Naive thymus-derived CD4-positive, alpha-beta T cell (primary cell): ENCODE measurements around the gene FAS. TPM values are rescaled to one million over a fixed set of nuclear protein-coding genes. Genes with fewer than 3 reads are reported as not detected.

Source experiments
- ATAC-seq: fragments of 150-1000 bp; cut with Tn5 transposase; 2 replicates; pipeline ENCODE4 v1.10.0; 2021; ENCODE audit warnings: mild to moderate bottlenecking, moderate library complexity
- CTCF ChIA-PET: fragments of 350-600 bp; sonication (Branson Sonifier 250); formaldehyde crosslinking; loops from one replicate; lab custom pipeline; 2021; ENCODE audit warnings: antibody characterized with exemption; lab: Charles Lee
- POLR2A ChIA-PET: fragments of 350-600 bp; sonication (Branson Sonifier 250); formaldehyde crosslinking; loops from one replicate; lab custom pipeline; 2021; ENCODE audit warnings: antibody characterized with exemption, inconsistent platforms; lab: Charles Lee
- DNase-seq, 9 donors: peaks; one replicate each; pipeline versions ENCODE4 v3.0.0 to v3.0.0-alpha.2; 2020 to 2022; ENCODE audit warnings: mixed read lengths in 1 of 9
- H3K27ac ChIP-seq: one replicate; pipeline ENCODE4 v1.7.0; 2013; ENCODE audit warnings: mild to moderate bottlenecking, low read depth, low read length, moderate library complexity
- H3K27me3 ChIP-seq, 2 donors: one replicate each; pipeline ENCODE4 v1.7.0; 2013; ENCODE audit warnings: low read length in 2 of 2, mild to moderate bottlenecking in 2 of 2, moderate library complexity in 2 of 2; ENCODE audit not compliant: control insufficient read depth in 2 of 2, insufficient read depth in 2 of 2
- H3K36me3 ChIP-seq, 3 experiments: 1 replicate in 2 of 3; 2 replicates in 1 of 3; pipeline ENCODE4 v1.7.0; 2013; ENCODE audit warnings: low read length in 3 of 3, mild to moderate bottlenecking in 3 of 3, moderate library complexity in 1 of 3; ENCODE audit not compliant: insufficient read depth in 3 of 3, control insufficient read depth in 2 of 3
- H3K4me1 ChIP-seq, 2 donors: one replicate each; pipeline ENCODE4 v1.7.0; 2013; ENCODE audit warnings: low read length in 2 of 2, mild to moderate bottlenecking in 2 of 2, moderate library complexity in 1 of 2; ENCODE audit not compliant: control insufficient read depth in 2 of 2, insufficient read depth in 2 of 2
- H3K4me3 ChIP-seq: 2 replicates; pipeline ENCODE4 v1.7.0; 2013; ENCODE audit warnings: mild to moderate bottlenecking, low read length
- H3K9me3 ChIP-seq, 3 experiments: 1 replicate in 2 of 3; 2 replicates in 1 of 3; pipeline ENCODE4 v1.7.0; 2013; ENCODE audit warnings: low read length in 3 of 3; ENCODE audit not compliant: control insufficient read depth in 2 of 3
- H3K27ac Mint-ChIP-seq, 9 donors: one replicate each; pipeline ENCODE4 v1.8.0; 2020 to 2022; ENCODE audit warnings: mixed read lengths in 9 of 9, mild to moderate bottlenecking in 8 of 9, moderate library complexity in 5 of 9, inconsistent platforms in 2 of 9
- H3K27me3 Mint-ChIP-seq, 5 donors: one replicate each; pipeline ENCODE4 v1.8.0; 2021 to 2022; ENCODE audit warnings: mixed read lengths in 5 of 5, mild to moderate bottlenecking in 1 of 5
- H3K36me3 Mint-ChIP-seq, 5 donors: one replicate each; pipeline ENCODE4 v1.8.0; 2020 to 2022; ENCODE audit warnings: mixed read lengths in 5 of 5, mild to moderate bottlenecking in 3 of 5, inconsistent platforms in 1 of 5
- H3K4me1 Mint-ChIP-seq, 7 donors: one replicate each; pipeline ENCODE4 v1.8.0; 2020 to 2022; ENCODE audit warnings: mixed read lengths in 7 of 7, mild to moderate bottlenecking in 3 of 7, inconsistent platforms in 1 of 7
- H3K4me3 Mint-ChIP-seq, 10 donors: one replicate each; pipeline ENCODE4 v1.8.0; 2020 to 2022; ENCODE audit warnings: mild to moderate bottlenecking in 10 of 10, mixed read lengths in 10 of 10, moderate library complexity in 6 of 10, inconsistent platforms in 2 of 10
- H3K9me3 Mint-ChIP-seq, 11 donors: one replicate each; pipeline ENCODE4 v1.8.0; 2020 to 2022; ENCODE audit warnings: mixed read lengths in 11 of 11, mild to moderate bottlenecking in 4 of 11, inconsistent platforms in 1 of 11, moderate library complexity in 1 of 11
- intact Hi-C, 2 donors: fragments of 100-400 bp; cut with micrococcal nuclease; formaldehyde crosslinking; loops; one replicate each; pipeline ENCODE4 v1.15.1; 2023
- polyA plus RNA-seq, 2 donors: library from polyadenylated mRNA; unstranded; fragments of 300-500 nt; fragmentation: Illumina TruSeq; gene quantifications; one replicate each; pipeline ENCODE4 v1.2.3, GENCODE V29; 2021
- total RNA-seq, 6 experiments: library from RNA in 5 of 6; stranded (reverse) in 5 of 6; gene quantifications; 1 replicate in 5 of 6; 2 replicates in 1 of 6; pipeline ENCODE4 v1.2.3 and lab custom pipeline; 2021 to 2026

FAS gene
- total RNA-seq, result 10 to 100 TPM in 2 of 5 experiments, 1 to 10 TPM in 3; 5.6 to 67.4 (median 8.3) TPM
- polyA plus RNA-seq, result 1 to 10 TPM; 2.1 to 3.0 TPM
- 14.7 reads per million, percentile 44 among the genes with 10 or more reads in this experiment for total RNA-seq (lab: John Stamatoyannopoulos, UW)

DNA sequence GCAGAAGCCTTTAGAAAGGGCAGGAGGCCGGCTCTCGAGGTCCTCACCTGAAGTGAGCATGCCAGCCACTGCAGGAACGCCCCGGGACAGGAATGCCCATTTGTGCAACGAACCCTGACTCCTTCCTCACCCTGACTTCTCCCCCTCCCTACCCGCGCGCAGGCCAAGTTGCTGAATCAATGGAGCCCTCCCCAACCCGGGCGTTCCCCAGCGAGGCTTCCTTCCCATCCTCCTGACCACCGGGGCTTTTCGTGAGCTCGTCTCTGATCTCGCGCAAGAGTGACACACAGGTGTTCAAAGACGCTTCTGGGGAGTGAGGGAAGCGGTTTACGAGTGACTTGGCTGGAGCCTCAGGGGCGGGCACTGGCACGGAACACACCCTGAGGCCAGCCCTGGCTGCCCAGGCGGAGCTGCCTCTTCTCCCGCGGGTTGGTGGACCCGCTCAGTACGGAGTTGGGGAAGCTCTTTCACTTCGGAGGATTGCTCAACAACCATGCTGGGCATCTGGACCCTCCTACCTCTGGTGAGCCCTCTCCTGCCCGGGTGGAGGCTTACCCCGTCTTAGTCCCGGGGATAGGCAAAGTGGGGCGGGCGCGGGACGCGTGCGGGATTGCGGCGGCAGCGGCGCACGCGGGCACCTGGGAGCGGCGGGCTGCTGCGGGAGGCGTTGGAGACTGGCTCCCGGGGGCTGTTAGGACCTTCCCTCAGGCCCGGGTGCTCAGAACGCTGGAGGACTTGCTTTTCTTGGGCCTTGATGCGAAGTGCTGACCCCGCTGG is at the start of gene FAS:
FAS (plus strand) TSS at position 415 of the 777 bp plus-strand sequence; CDS start at position 494, 79 bp downstream.
- Histone ChIP-seq H3K27me3 (no peaks in the 10 kb centered on the region), H3K36me3 (peaks cover 0 to 8% (median 0%) of the 10 kb centered on the region in 3 experiments), H3K27ac (peak within 1 kb of the TSS; percentile 77), H3K9me3 (peaks cover 0 to 6% (median 0%) of the 10 kb centered on the region in 3 experiments), H3K4me3 (peak within 1 kb of the TSS; percentile 86), H3K4me1 (peaks cover 42 to 45% of the 10 kb centered on the region in 2 donors)
- ChIA-PET POLR2A (interaction anchor here (0.6 to 2.4 kb wide), 15 partner anchors 8 to 1171 kb away, joined by 3 to 8 read pairs (median 4); partner anchors contain the start of genes KIF20B, LIPA and STAMBPL1), CTCF (interaction anchor here (1.2 to 2.9 kb wide), 4 partner anchors 54 to 227 kb away, joined by 3 to 12 read pairs (median 4); no protein-coding TSS in a partner anchor)
- DNase-seq (peak; percentile 50 to 81 (median 61)), ATAC-seq (peak; percentile 86)
- Mint-ChIP-seq H3K4me3 (peak within 1 kb of the TSS; percentile 92 to 100 (median 96)), H3K27ac (peak within 1 kb of the TSS; percentile 91 to 96 (median 94)), H3K4me1 (peaks cover 41 to 83% (median 68%) of the 10 kb centered on the region in 7 donors), H3K36me3 (peaks cover 0 to 31% (median 0%) of the 10 kb centered on the region in 5 donors), H3K9me3 (peaks cover 0 to 12% (median 6%) of the 10 kb centered on the region in 11 donors), H3K27me3 (no peaks in the 10 kb centered on the region)
- intact Hi-C loops, result loop anchor here (1.0 to 10.0 kb wide), 20 partner anchors 11 to 1486 kb away; partner anchors contain the start of genes KLLN (in 2 of the 2), PTEN (in 2 of the 2), STAMBPL1 (in 2 of the 2) and ATAD1 (in 1 of the 2)

DNA sequence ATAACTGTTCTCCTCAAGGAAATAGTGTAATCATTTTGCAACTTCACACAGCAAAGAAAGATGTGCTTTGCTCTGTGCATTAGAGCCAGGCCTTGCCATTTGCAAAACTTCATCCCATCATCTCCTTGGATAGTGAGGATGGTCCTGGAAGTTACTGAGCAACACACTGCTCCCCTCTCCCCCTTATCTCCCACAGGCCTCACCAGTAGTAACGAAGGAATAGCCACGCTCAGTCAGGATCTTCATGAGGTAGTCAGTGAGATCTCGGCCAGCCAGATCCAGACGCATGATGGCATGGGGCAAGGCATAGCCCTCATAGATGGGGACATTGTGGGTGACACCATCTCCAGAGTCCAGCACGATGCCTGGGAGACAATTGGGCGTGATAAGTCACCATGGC is 49.6 kb upstream of the FAS start:
- H3K27me3 Mint-ChIP-seq, result no peaks in the 10 kb centered on the region
- intact Hi-C loops, result no loop called here
- Histone ChIP-seq H3K4me1 (no peaks in the 10 kb centered on the region), H3K9me3 (no peaks in the 10 kb centered on the region), H3K36me3 (peaks cover 0 to 8% (median 0%) of the 10 kb centered on the region in 3 experiments), H3K4me3 (no peak overlapping the region), H3K27me3 (no peaks in the 10 kb centered on the region), H3K27ac (no peak overlapping the region)
- DNase-seq (no peak), ATAC-seq (no peak)
- peaks cover 0 to 21% (median 8%) of the 10 kb centered on the region in 5 donors for H3K36me3 Mint-ChIP-seq
- CTCF ChIA-PET, result interaction anchor here (1.0 to 1.5 kb wide), 3 partner anchors 8 to 105 kb away, joined by 3 read pairs; no protein-coding TSS in a partner anchor
- no peaks in the 10 kb centered on the region for H3K9me3 Mint-ChIP-seq
- H3K27ac Mint-ChIP-seq, result peak overlapping the region in 2 of 9 donors; percentile 3 to 42
- POLR2A ChIA-PET, result no interaction called here
- H3K4me3 Mint-ChIP-seq, result no peak overlapping the region
- H3K4me1 Mint-ChIP-seq, result peaks cover 0 to 22% (median 7%) of the 10 kb centered on the region in 7 donors

DNA sequence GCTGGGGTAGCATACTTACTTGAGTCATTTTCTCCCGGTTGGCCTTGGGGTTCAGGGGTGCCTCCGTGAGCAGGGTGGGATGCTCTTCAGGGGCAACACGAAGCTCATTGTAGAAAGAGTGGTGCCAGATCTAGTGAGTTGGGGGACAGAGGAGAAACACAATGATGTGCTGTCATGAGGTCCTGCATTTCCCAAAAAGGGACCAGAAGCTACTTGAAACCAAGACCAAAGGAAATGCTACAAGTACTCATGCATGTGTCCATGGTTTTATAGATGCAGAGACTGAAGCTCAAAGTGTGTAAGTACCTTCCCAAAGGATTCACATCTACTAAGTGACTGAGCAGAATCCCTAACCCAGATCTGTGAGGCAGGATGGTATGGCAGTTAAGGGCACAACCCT is 46.8 kb upstream of the FAS start:
- Mint-ChIP-seq H3K27ac (no peak overlapping the region), H3K4me1 (peaks cover 0 to 19% (median 7%) of the 10 kb centered on the region in 7 donors), H3K27me3 (peaks cover 0 to 3% (median 0%) of the 10 kb centered on the region in 5 donors), H3K9me3 (no peaks in the 10 kb centered on the region), H3K36me3 (peaks cover 0 to 20% (median under 1%) of the 10 kb centered on the region in 5 donors), H3K4me3 (no peak overlapping the region)
- no peak overlapping the region for H3K27ac ChIP-seq
- H3K4me1 ChIP-seq, result no peaks in the 10 kb centered on the region
- intact Hi-C loops, result no loop called here
- H3K27me3 ChIP-seq, result no peaks in the 10 kb centered on the region
- no peak overlapping the region for H3K4me3 ChIP-seq
- POLR2A ChIA-PET, result no interaction called here
- peaks cover 0 to 8% (median 0%) of the 10 kb centered on the region in 3 experiments for H3K36me3 ChIP-seq
- CTCF ChIA-PET, result interaction anchor here (1.0 to 3.7 kb wide), 3 partner anchors 10 to 109 kb away, joined by 3 to 23 read pairs (median 5); no protein-coding TSS in a partner anchor
- DNase-seq (no peak), ATAC-seq (no peak)
- no peaks in the 10 kb centered on the region for H3K9me3 ChIP-seq

DNA sequence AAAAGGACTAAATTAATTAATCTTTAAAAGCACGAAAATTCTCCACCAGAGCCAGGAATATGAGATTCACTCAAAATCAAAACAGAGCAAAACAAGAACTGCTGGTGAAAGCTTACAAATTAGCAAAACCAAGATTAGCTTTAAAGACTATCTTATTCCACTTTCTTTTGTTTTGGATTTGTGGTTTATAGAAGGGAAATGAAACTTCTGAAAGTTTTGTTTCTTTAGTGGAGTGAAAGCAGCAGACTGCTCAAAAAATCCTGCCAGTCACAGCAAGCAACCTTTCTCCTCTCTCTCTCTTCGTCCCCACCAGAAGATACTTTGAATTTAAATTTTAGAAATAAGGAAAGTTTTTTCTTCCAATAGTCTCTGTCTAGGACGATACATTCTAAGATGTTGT is 45.8 kb upstream of the FAS start:
- Mint-ChIP-seq H3K27ac (peak overlapping the region in 1 of 9 donors; percentile 62), H3K4me1 (peaks cover 0 to 19% (median 7%) of the 10 kb centered on the region in 7 donors), H3K4me3 (no peak overlapping the region), H3K36me3 (peaks cover 0 to 17% (median 3%) of the 10 kb centered on the region in 5 donors), H3K27me3 (peaks cover 0 to 3% (median 0%) of the 10 kb centered on the region in 5 donors), H3K9me3 (no peaks in the 10 kb centered on the region)
- no peak overlapping the region for H3K27ac ChIP-seq
- ChIA-PET CTCF (interaction anchor here (1.1 to 3.7 kb wide), 2 partner anchors 11 to 85 kb away, joined by 3 to 23 read pairs; no protein-coding TSS in a partner anchor), POLR2A (interaction anchor here (0.8 kb wide), 1 partner anchor 307 kb away, joined by 3 read pairs; the partner anchor contains the start of gene LIPA)
- no peaks in the 10 kb centered on the region for H3K4me1 ChIP-seq
- intact Hi-C loops, result no loop called here
- H3K4me3 ChIP-seq, result no peak overlapping the region
- H3K9me3 ChIP-seq, result no peaks in the 10 kb centered on the region
- H3K27me3 ChIP-seq, result no peaks in the 10 kb centered on the region
- no peak for DNase-seq
- H3K36me3 ChIP-seq, result peaks cover 0 to 8% (median 0%) of the 10 kb centered on the region in 3 experiments
- no peak for ATAC-seq

DNA sequence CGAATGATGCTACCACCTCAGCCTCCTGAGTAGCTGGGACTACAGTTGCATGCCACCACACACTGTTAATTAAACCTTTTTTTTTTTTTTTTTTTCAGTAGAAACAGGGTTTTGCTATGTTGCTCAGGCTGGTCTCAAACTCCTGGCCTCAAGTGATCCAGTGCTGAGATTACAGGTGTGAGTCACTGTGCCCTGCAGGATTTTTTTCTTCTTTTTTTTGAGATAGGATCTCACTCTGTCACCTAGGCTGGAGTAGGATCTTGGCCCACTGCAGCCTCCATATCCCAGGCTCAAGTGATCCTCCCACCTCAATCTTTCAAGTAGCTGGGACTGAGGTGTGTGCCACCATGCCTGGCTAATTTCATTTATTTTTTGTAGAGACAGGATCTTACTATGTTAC is 44.4 kb upstream of the FAS start:
- Histone ChIP-seq H3K36me3 (no peaks in the 10 kb centered on the region), H3K4me3 (no peak overlapping the region), H3K9me3 (no peaks in the 10 kb centered on the region), H3K27me3 (no peaks in the 10 kb centered on the region), H3K27ac (no peak overlapping the region), H3K4me1 (no peaks in the 10 kb centered on the region)
- DNase-seq (no peak), ATAC-seq (no peak)
- peaks cover 0 to 3% (median 0%) of the 10 kb centered on the region in 5 donors for H3K27me3 Mint-ChIP-seq
- ChIA-PET CTCF (interaction anchor here (1.1 to 3.7 kb wide), 2 partner anchors 13 to 270 kb away, joined by 4 to 23 read pairs; no protein-coding TSS in a partner anchor), POLR2A (interaction anchor here (0.8 kb wide), 1 partner anchor 28 kb away, joined by 3 read pairs; no protein-coding TSS in a partner anchor)
- H3K4me3 Mint-ChIP-seq, result no peak overlapping the region
- no peaks in the 10 kb centered on the region for H3K9me3 Mint-ChIP-seq
- H3K36me3 Mint-ChIP-seq, result peaks cover 0 to 21% (median 3%) of the 10 kb centered on the region in 5 donors
- intact Hi-C loops, result no loop called here
- no peak overlapping the region for H3K27ac Mint-ChIP-seq
- peaks cover 0 to 19% (median 7%) of the 10 kb centered on the region in 7 donors for H3K4me1 Mint-ChIP-seq

DNA sequence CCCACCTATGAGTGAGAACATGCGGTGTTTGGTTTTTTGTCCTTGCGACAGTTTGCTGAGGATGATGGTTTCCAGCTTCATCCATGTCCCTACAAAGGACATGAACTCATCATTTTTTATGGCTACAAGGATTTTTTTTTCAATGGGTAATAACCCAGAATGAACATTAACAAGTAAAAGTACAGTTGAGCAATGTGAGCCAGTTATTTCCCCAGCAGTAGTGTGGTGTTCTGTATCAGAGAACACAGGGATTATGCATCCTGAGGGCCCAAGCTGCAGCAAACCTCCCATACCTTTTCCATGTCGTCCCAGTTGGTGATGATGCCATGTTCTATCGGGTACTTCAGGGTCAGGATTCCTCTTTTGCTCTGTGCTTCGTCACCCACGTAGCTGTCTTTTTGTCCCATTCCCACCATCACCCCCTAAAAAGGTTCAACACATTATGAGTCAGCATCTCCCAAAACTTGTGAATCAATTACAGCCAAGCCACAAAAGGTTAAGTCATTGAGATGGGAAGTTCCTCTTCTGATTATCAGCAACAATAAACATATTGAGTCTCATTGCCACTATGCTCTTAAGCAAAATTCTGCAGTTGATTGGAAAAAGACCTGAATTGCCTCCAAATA is 43.5 kb upstream of the FAS start:
- peaks cover 0 to 22% (median 5%) of the 10 kb centered on the region in 5 donors for H3K36me3 Mint-ChIP-seq
- no peaks in the 10 kb centered on the region for H3K27me3 ChIP-seq
- no peak overlapping the region for H3K27ac ChIP-seq
- intact Hi-C loops, result no loop called here
- H3K27me3 Mint-ChIP-seq, result peaks cover 0 to 3% (median 0%) of the 10 kb centered on the region in 5 donors
- H3K4me1 ChIP-seq, result no peaks in the 10 kb centered on the region
- no peaks in the 10 kb centered on the region for H3K9me3 Mint-ChIP-seq
- no peak overlapping the region for H3K27ac Mint-ChIP-seq
- POLR2A ChIA-PET, result no interaction called here
- no peak overlapping the region for H3K4me3 ChIP-seq
- no peaks in the 10 kb centered on the region for H3K36me3 ChIP-seq
- DNase-seq, result no peak
- H3K4me3 Mint-ChIP-seq, result no peak overlapping the region
- H3K4me1 Mint-ChIP-seq, result peaks cover 0 to 20% (median 5%) of the 10 kb centered on the region in 7 donors
- CTCF ChIA-PET, result interaction anchor here (2.5 kb wide), 1 partner anchor 13 kb away, joined by 7 read pairs; no protein-coding TSS in a partner anchor
- no peaks in the 10 kb centered on the region for H3K9me3 ChIP-seq
- no peak for ATAC-seq
